Measurements from ENCODE around the gene TAPBP. TPM values are rescaled to one million over a fixed set of nuclear protein-coding genes. Genes with fewer than 3 reads are reported as not detected.
"Not testable (repeated sequence)": the region's sequence is repeated elsewhere in the genome, so short reads cannot be mapped to it uniquely, and the experiment has no call there.

TAPBP gene
- total and polyA plus RNA-seq, 3 experiments from 2014 or later, result 211 to 500 (median 213) TPM

- H3K27ac ChIP-seq (ENCODE audit: low read depth, low read length), result peak overlapping the region; percentile 77
- Mint-ChIP-seq H3K4me3 (peak overlapping the region; percentile 69 to 92 (median 85)), H3K36me3 (no peaks in the 10 kb centered on the region), H3K27me3 (peaks cover 0 to 4% of the 10 kb centered on the region in 2 donors), H3K4me1 (peaks cover 39 to 41% (median 40%) of the 10 kb centered on the region in 3 donors), H3K27ac (peak overlapping the region; percentile 85 to 99 (median 97)), H3K9me3 (peaks cover 0 to 2% (median 0%) of the 10 kb centered on the region in 5 donors)
- peak; percentile 58 to 87 (median 84) for DNase-seq
- CTCF ChIA-PET, result interaction anchor here (0.6 to 4.1 kb wide), 19 partner anchors 9 to 226 kb away, joined by 3 to 52 read pairs (median 6); partner anchors contain the start of genes B3GALT4, PFDN6, RGL2 and RPS18
- POLR2A ChIA-PET, result interaction anchor here (0.6 to 3.4 kb wide), 15 partner anchors 27 to 1440 kb away, joined by 3 to 75 read pairs (median 5); partner anchors contain the start of genes B3GALT4, CUTA, PFDN6 and RGL2
- H3K9me3 ChIP-seq (ENCODE audit: low read length), result no peaks in the 10 kb centered on the region
- no peaks in the 10 kb centered on the region for H3K36me3 ChIP-seq (ENCODE audit: insufficient read depth, low read length)
- H3K4me1 ChIP-seq (ENCODE audit: insufficient read depth, low read length), result peaks cover 35% of the 10 kb centered on the region
- H3K27me3 ChIP-seq (ENCODE audit: insufficient read depth, low read length, poor library complexity, severe bottlenecking), result no peaks in the 10 kb centered on the region
- peak overlapping the region; percentile 56 for H3K4me3 ChIP-seq (ENCODE audit: low read length)
These were observed 31.1 kb upstream of the TAPBP start for GRCh38 chr6:33344701-33345697.

- Histone ChIP-seq H3K4me3 (ENCODE audit: low read length) (peak overlapping the region; percentile 65), H3K36me3 (ENCODE audit: insufficient read depth, low read length) (no peaks in the 10 kb centered on the region), H3K4me1 (ENCODE audit: insufficient read depth, low read length) (peaks cover 35% of the 10 kb centered on the region), H3K9me3 (ENCODE audit: low read length) (no peaks in the 10 kb centered on the region), H3K27ac (ENCODE audit: low read depth, low read length) (peak overlapping the region; percentile 77), H3K27me3 (ENCODE audit: insufficient read depth, low read length, poor library complexity, severe bottlenecking) (no peaks in the 10 kb centered on the region)
- peak overlapping the region; percentile 69 to 93 (median 85) for H3K4me3 Mint-ChIP-seq
- DNase-seq, result peak; percentile 52 to 89 (median 83)
- no peaks in the 10 kb centered on the region for H3K36me3 Mint-ChIP-seq
- H3K27ac Mint-ChIP-seq, result peak overlapping the region; percentile 85 to 99 (median 97)
- H3K27me3 Mint-ChIP-seq, result peaks cover 0 to 4% of the 10 kb centered on the region in 2 donors
- CTCF ChIA-PET, result interaction anchor here (0.7 to 4.1 kb wide), 17 partner anchors 8 to 329 kb away, joined by 3 to 52 read pairs (median 6); partner anchors contain the start of genes B3GALT4, PFDN6, RGL2 and RPS18
- H3K9me3 Mint-ChIP-seq, result peaks cover 0 to 2% (median 0%) of the 10 kb centered on the region in 5 donors
- POLR2A ChIA-PET, result interaction anchor here (0.6 to 3.4 kb wide), 17 partner anchors 11 to 505 kb away, joined by 3 to 75 read pairs (median 5); partner anchors contain the start of genes B3GALT4, PFDN6, RGL2 and RING1
- H3K4me1 Mint-ChIP-seq, result peaks cover 39 to 44% (median 40%) of the 10 kb centered on the region in 3 donors
These were observed 30.2 kb upstream of the TAPBP start for GRCh38 chr6:33343953-33344611.

GRCh38 chr6:33343606-33343952, 29.7 kb upstream of the TAPBP start:
- not testable (repeated sequence) for H3K36me3 Mint-ChIP-seq; H3K27me3 ChIP-seq (ENCODE audit: insufficient read depth, low read length, poor library complexity, severe bottlenecking); H3K9me3 Mint-ChIP-seq; H3K36me3 ChIP-seq (ENCODE audit: insufficient read depth, low read length); H3K27me3 Mint-ChIP-seq; H3K9me3 ChIP-seq (ENCODE audit: low read length); H3K4me3 ChIP-seq (ENCODE audit: low read length)
- peak overlapping the region; percentile 69 to 93 (median 85) for H3K4me3 Mint-ChIP-seq
- Histone ChIP-seq H3K4me1 (ENCODE audit: insufficient read depth, low read length) (peaks cover 35% of the 10 kb centered on the region), H3K27ac (ENCODE audit: low read depth, low read length) (peak overlapping the region; percentile 43)
- ChIA-PET CTCF (interaction anchor here (0.7 to 4.1 kb wide), 11 partner anchors 26 to 329 kb away, joined by 3 to 52 read pairs (median 15); partner anchors contain the start of genes B3GALT4, RGL2, RPS18 and TAPBP), POLR2A (interaction anchor here (0.6 to 3.4 kb wide), 15 partner anchors 11 to 505 kb away, joined by 3 to 75 read pairs (median 8); partner anchors contain the start of genes B3GALT4, PFDN6, RGL2 and RPS18)
- peak in 1 of 5 donors; percentile 17 for DNase-seq
- peaks cover 40 to 48% (median 43%) of the 10 kb centered on the region in 3 donors for H3K4me1 Mint-ChIP-seq
- peak overlapping the region; percentile 85 to 99 (median 97) for H3K27ac Mint-ChIP-seq

- CTCF ChIA-PET, result no interaction called here
- no peaks in the 10 kb centered on the region for H3K36me3 ChIP-seq (ENCODE audit: insufficient read depth, low read length)
- H3K9me3 Mint-ChIP-seq, result peaks cover 0 to 2% (median 0%) of the 10 kb centered on the region in 5 donors
- POLR2A ChIA-PET, result no interaction called here
- H3K27me3 ChIP-seq (ENCODE audit: insufficient read depth, low read length, poor library complexity, severe bottlenecking), result no peaks in the 10 kb centered on the region
- no peaks in the 10 kb centered on the region for H3K36me3 Mint-ChIP-seq
- peaks cover 0 to 4% of the 10 kb centered on the region in 2 donors for H3K27me3 Mint-ChIP-seq
- no peak overlapping the region for H3K4me3 ChIP-seq (ENCODE audit: low read length)
- H3K4me1 ChIP-seq (ENCODE audit: insufficient read depth, low read length), result peaks cover 19% of the 10 kb centered on the region
- H3K4me1 Mint-ChIP-seq, result peaks cover 17 to 28% (median 23%) of the 10 kb centered on the region in 3 donors
- no peak overlapping the region for H3K27ac ChIP-seq (ENCODE audit: low read depth, low read length)
- H3K27ac Mint-ChIP-seq, result peak overlapping the region in 1 of 8 donors; percentile 42
- H3K4me3 Mint-ChIP-seq, result no peak overlapping the region
- no peaks in the 10 kb centered on the region for H3K9me3 ChIP-seq (ENCODE audit: low read length)
- no peak for DNase-seq
These were observed 25.3 kb upstream of the TAPBP start for GRCh38 chr6:33339193-33339592.

GRCh38 chr6:33336495-33336894, 22.6 kb upstream of the TAPBP start:
- Histone ChIP-seq H3K27me3 (ENCODE audit: insufficient read depth, low read length, poor library complexity, severe bottlenecking) (no peaks in the 10 kb centered on the region), H3K4me1 (ENCODE audit: insufficient read depth, low read length) (no peaks in the 10 kb centered on the region), H3K36me3 (ENCODE audit: insufficient read depth, low read length) (no peaks in the 10 kb centered on the region), H3K9me3 (ENCODE audit: low read length) (no peaks in the 10 kb centered on the region), H3K4me3 (ENCODE audit: low read length) (no peak overlapping the region), H3K27ac (ENCODE audit: low read depth, low read length) (no peak overlapping the region)
- Mint-ChIP-seq H3K27me3 (no peaks in the 10 kb centered on the region), H3K9me3 (no peaks in the 10 kb centered on the region), H3K27ac (no peak overlapping the region), H3K4me1 (peaks cover 5 to 14% (median 8%) of the 10 kb centered on the region in 3 donors), H3K4me3 (no peak overlapping the region), H3K36me3 (no peaks in the 10 kb centered on the region)
- ChIA-PET CTCF (interaction anchor here (1.3 to 3.2 kb wide), 2 partner anchors 8 to 36 kb away, joined by 3 to 9 read pairs; no protein-coding TSS in a partner anchor), POLR2A (interaction anchor here (0.6 kb wide), 1 partner anchor 38 kb away, joined by 5 read pairs; no protein-coding TSS in a partner anchor)
- no peak for DNase-seq

GRCh38 chr6:33335916-33336315, 22.0 kb upstream of the TAPBP start:
- Mint-ChIP-seq H3K4me1 (peaks cover 5 to 14% (median 8%) of the 10 kb centered on the region in 3 donors), H3K27me3 (no peaks in the 10 kb centered on the region), H3K9me3 (no peaks in the 10 kb centered on the region), H3K27ac (no peak overlapping the region), H3K4me3 (no peak overlapping the region), H3K36me3 (no peaks in the 10 kb centered on the region)
- ChIA-PET POLR2A (interaction anchor here (0.6 kb wide), 1 partner anchor 38 kb away, joined by 5 read pairs; no protein-coding TSS in a partner anchor), CTCF (interaction anchor here (1.3 to 3.2 kb wide), 2 partner anchors 9 to 35 kb away, joined by 3 to 9 read pairs; no protein-coding TSS in a partner anchor)
- no peak for DNase-seq
- H3K9me3 ChIP-seq (ENCODE audit: low read length), result no peaks in the 10 kb centered on the region
- no peaks in the 10 kb centered on the region for H3K27me3 ChIP-seq (ENCODE audit: insufficient read depth, low read length, poor library complexity, severe bottlenecking)
- no peak overlapping the region for H3K4me3 ChIP-seq (ENCODE audit: low read length)
- H3K27ac ChIP-seq (ENCODE audit: low read depth, low read length), result no peak overlapping the region
- H3K36me3 ChIP-seq (ENCODE audit: insufficient read depth, low read length), result no peaks in the 10 kb centered on the region
- no peaks in the 10 kb centered on the region for H3K4me1 ChIP-seq (ENCODE audit: insufficient read depth, low read length)

- peaks cover 0 to 3% of the 10 kb centered on the region in 2 donors for H3K27me3 Mint-ChIP-seq
- CTCF ChIA-PET, result no interaction called here
These were observed 19.8 kb upstream of the TAPBP start for GRCh38 chr6:33333666-33334065.

More at GRCh38 chr6:33333666-33334065, 19.8 kb upstream of the TAPBP start:
- Mint-ChIP-seq H3K4me3 (no peak overlapping the region), H3K9me3 (no peaks in the 10 kb centered on the region), H3K4me1 (peaks cover 3 to 7% (median 4%) of the 10 kb centered on the region in 3 donors), H3K27ac (no peak overlapping the region), H3K36me3 (no peaks in the 10 kb centered on the region)
- Histone ChIP-seq H3K9me3 (ENCODE audit: low read length) (no peaks in the 10 kb centered on the region), H3K4me3 (ENCODE audit: low read length) (no peak overlapping the region), H3K36me3 (ENCODE audit: insufficient read depth, low read length) (no peaks in the 10 kb centered on the region), H3K27ac (ENCODE audit: low read depth, low read length) (no peak overlapping the region), H3K27me3 (ENCODE audit: insufficient read depth, low read length, poor library complexity, severe bottlenecking) (no peaks in the 10 kb centered on the region), H3K4me1 (ENCODE audit: insufficient read depth, low read length) (no peaks in the 10 kb centered on the region)
- no peak for DNase-seq
- POLR2A ChIA-PET, result no interaction called here

All from CD8-positive, alpha-beta memory T cell (primary cell).